ENCODE data around the gene CAPS.

DNA sequence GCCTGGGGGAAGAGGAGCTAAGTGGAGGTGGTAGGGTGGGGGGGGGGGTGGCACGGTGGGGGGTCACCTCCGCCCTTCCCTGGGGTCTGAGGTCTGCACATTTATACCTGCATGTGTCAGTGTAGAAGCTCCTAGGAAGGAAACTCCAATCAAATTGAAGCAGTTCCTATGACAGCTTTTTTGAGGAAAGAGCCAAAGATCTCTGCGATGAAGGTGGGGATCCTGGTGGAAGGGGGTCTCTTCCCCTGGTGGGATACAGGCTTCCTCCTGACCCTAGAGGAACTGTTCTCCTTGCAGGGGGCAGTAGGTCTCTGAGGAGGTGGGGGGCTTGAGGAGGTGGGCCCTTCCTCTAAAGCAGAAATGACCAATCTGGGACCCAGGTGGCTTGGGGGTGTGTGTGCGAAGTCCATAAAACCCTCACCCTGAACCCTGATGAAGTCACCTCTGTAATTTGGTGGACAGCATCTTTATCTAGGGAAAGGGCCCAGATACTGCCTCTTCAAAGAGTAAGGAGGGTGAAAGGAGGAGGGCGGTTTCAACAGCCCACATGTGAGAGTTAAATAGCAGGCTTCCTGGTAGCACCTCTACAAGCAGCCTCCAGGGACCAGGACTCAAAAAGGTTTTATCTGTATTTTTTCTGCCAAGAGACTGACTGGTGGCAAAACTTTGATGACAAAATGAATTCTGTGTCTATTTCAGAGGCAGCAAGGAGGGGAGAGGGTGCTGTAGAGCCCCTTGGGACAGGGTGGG lies 50.9 kb downstream of the CAPS start:
- TF ChIP-seq, protein P1, sequence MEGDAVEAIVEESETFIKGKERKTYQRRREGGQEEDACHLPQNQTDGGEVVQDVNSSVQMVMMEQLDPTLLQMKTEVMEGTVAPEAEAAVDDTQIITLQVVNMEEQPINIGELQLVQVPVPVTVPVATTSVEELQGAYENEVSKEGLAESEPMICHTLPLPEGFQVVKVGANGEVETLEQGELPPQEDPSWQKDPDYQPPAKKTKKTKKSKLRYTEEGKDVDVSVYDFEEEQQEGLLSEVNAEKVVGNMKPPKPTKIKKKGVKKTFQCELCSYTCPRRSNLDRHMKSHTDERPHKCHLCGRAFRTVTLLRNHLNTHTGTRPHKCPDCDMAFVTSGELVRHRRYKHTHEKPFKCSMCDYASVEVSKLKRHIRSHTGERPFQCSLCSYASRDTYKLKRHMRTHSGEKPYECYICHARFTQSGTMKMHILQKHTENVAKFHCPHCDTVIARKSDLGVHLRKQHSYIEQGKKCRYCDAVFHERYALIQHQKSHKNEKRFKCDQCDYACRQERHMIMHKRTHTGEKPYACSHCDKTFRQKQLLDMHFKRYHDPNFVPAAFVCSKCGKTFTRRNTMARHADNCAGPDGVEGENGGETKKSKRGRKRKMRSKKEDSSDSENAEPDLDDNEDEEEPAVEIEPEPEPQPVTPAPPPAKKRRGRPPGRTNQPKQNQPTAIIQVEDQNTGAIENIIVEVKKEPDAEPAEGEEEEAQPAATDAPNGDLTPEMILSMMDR (IDR thresholded peaks at IDR 0.05 in 4 of 5, conservative IDR thresholded peaks at IDR 0.05 in 1 of 5) = no peak
- no peak for TF ChIP-seq POLR2A (IDR thresholded peaks at IDR 0.05)
